GM12878 (cell line): ENCODE data around the gene MCM5. TPM values are rescaled to one million over a fixed set of nuclear protein-coding genes. Genes with fewer than 3 reads are reported as not detected.
A peak's percentile ranks its signal among the peaks of the same experiment; 100 is the strongest.

Source experiments
- ATAC-seq: fragments of 200-7000 bp; cut with Tn5 transposase; 3 replicates; pipeline ENCODE4 v1.9.1; 2020; ENCODE audit warnings: mild to moderate bottlenecking, moderate library complexity
- BruUV-seq: library from RNA; stranded (reverse); fragments of 400-500 nt; replicated peaks from 2 replicates; lab custom pipeline; 2021; lab: Mats Ljungman, UMichigan
- CTCF ChIA-PET: fragments of 300-600 bp; sonication (Branson Sonifier 250); formaldehyde crosslinking; extraction: SDS; loops from one replicate; lab custom pipeline; 2021; ENCODE audit warnings: inconsistent platforms; lab: Yijun Ruan, JAX
- POLR2A ChIA-PET: fragments of 350-600 bp; formaldehyde crosslinking; extraction: SDS; loops from one replicate; lab custom pipeline; 2021; ENCODE audit warnings: inconsistent platforms; lab: Charles Lee
- RAD21 ChIA-PET: fragments of 300-600 bp; sonication (Branson Sonifier 250); formaldehyde crosslinking; loops from one replicate; lab custom pipeline; 2023; ENCODE audit warnings: antibody characterized with exemption; ENCODE audit not compliant: unreplicated experiment; lab: Charles Lee
- SMC1A ChIA-PET: fragments of 300-600 bp; sonication (Branson Sonifier 250); formaldehyde crosslinking; loops from one replicate; lab custom pipeline; 2023; ENCODE audit not compliant: unreplicated experiment, uncharacterized antibody; lab: Charles Lee
- DNase-seq: peaks from one replicate; pipeline ENCODE4 v3.0.0-alpha.2; 2011; ENCODE audit warnings: low read depth, low spot score
- FAIRE-seq: peaks from 3 replicates; lab custom pipeline; 2011; peaks lifted over from hg19 to GRCh38; lab: Jason Lieb, UNC
- H2AFZ ChIP-seq: 2 replicates; pipeline ENCODE4 v1.6.0; 2011; ENCODE audit warnings: low read depth, low read length, control low read depth; ENCODE audit not compliant: control insufficient read depth
- H3K27ac ChIP-seq: 2 replicates; pipeline ENCODE4 v1.5.1; 2011; ENCODE audit warnings: control low read depth; ENCODE audit not compliant: control insufficient read depth, insufficient read depth
- H3K27me3 ChIP-seq, 2 experiments: replicated peaks in 1 of 2; 2 replicates each; pipeline versions ENCODE4 v1.6.0 to v1.6.1; 2011; ENCODE audit warnings: low read length in 1 of 2; ENCODE audit not compliant: control insufficient read depth in 2 of 2, insufficient read depth in 2 of 2
- H3K36me3 ChIP-seq, 2 experiments: 2 replicates each; pipeline ENCODE4 v1.5.1; 2011; ENCODE audit warnings: low read length in 1 of 2; ENCODE audit not compliant: control insufficient read depth in 2 of 2, insufficient read depth in 2 of 2
- H3K4me1 ChIP-seq: 2 replicates; pipeline ENCODE4 v1.6.1; 2011; ENCODE audit warnings: mild to moderate bottlenecking, low read length, moderate library complexity, mixed read lengths; ENCODE audit not compliant: control insufficient read depth, insufficient read depth
- H3K4me2 ChIP-seq: 2 replicates; pipeline ENCODE4 v1.6.0; 2011; ENCODE audit warnings: control low read depth; ENCODE audit not compliant: control insufficient read depth, insufficient read depth
- H3K4me3 ChIP-seq: fragments of 200-600 bp; sonication (generic); 2 replicates; pipeline ENCODE4 v1.5.1; 2016
- H3K79me2 ChIP-seq: 2 replicates; pipeline ENCODE4 v1.6.0; 2011; ENCODE audit warnings: low read length; ENCODE audit not compliant: control insufficient read depth, insufficient read depth
- H3K9ac ChIP-seq: 2 replicates; pipeline ENCODE4 v1.8.0; 2011; ENCODE audit warnings: low read length, control low read depth, mixed read lengths; ENCODE audit not compliant: control insufficient read depth, insufficient read depth
- H3K9me3 ChIP-seq: replicated peaks from 3 replicates; pipeline ENCODE4 v1.5.1; 2011; ENCODE audit warnings: mild to moderate bottlenecking, low read length; ENCODE audit not compliant: control insufficient read depth, insufficient read depth
- H4K20me1 ChIP-seq: 2 replicates; pipeline ENCODE4 v1.6.0; 2011; ENCODE audit not compliant: control insufficient read depth, insufficient read depth
- ASH2L ChIP-seq: fragments of 300-600, 200-600 bp; sonication (generic); IDR thresholded peaks from 2 replicates; pipeline ENCODE4 v1.6.1; 2017; ENCODE audit warnings: low read depth, mild to moderate bottlenecking, borderline replicate concordance
- EED ChIP-seq: sonication (generic); IDR thresholded peaks from 2 replicates; pipeline ENCODE4 v1.6.1; 2016; ENCODE audit warnings: antibody characterized with exemption, low read depth
- NBN ChIP-seq: fragments of 450-650 bp; IDR thresholded peaks from 2 replicates; pipeline ENCODE4 v1.6.1; 2016
- WGBS: methylation state at CpG from one replicate; pipeline ENCODE4 v1.1.6; 2016; ENCODE audit warnings: low lambda C conversion rate; ENCODE audit not compliant: insufficient replicate concordance, insufficient coverage; ENCODE audit errors: missing lambda C conversion rate; 5-methylcytosine and 5-hydroxymethylcytosine counted together
- in situ Hi-C: fragments of 300-500 bp; cut with MboI; formaldehyde crosslinking; loops from 9 replicates; pipeline ENCODE4 v1.14.3; 2018; ENCODE audit warnings: mixed read lengths
- intact Hi-C: fragments of 100-400 bp; cut with micrococcal nuclease; formaldehyde crosslinking; loops from one replicate; pipeline ENCODE4 v1.14.2; 2022; ENCODE audit not compliant: unreplicated experiment
- polyA plus RNA-seq, 11 experiments: library from polyadenylated mRNA; depleted of rRNA in 4 of 11; unstranded in 6 of 11; stranded (reverse) in 5 of 11; fragments of >200 nt; fragmentation: Nextera tagmentation in 4 of 11; fragmentation: Illumina TruSeq in 1 of 11; extraction: Ambion mirVana in 4 of 11; extraction: Trizol in 1 of 11; gene quantifications; 1 replicate in 1 of 11; 2 replicates in 10 of 11; pipeline versions ENCODE4 v1.2.1 to v1.2.3, GENCODE V29; 2011 to 2016; ENCODE audit warnings: inconsistent platforms in 2 of 11, missing spikeins in 2 of 11, low read depth in 1 of 11
- total RNA-seq, 4 experiments: library from RNA; depleted of rRNA in 3 of 4; stranded (reverse); fragments of >200 nt in 3 of 4; fragmentation: Illumina TruSeq in 1 of 4; extraction: Trizol in 1 of 4; gene quantifications; 2 replicates each; pipeline versions ENCODE4 v1.2.1 to v1.2.3, GENCODE V29; 2013 to 2021
- TF ChIP-seq, protein P1 (sequence below): IDR thresholded peaks from 2 replicates; pipeline ENCODE4 v1.6.1; 2011; ENCODE audit warnings: borderline replicate concordance, low read depth, mild to moderate bottlenecking, moderate library complexity, low read length; ENCODE audit not compliant: insufficient read depth, poor library complexity, severe bottlenecking

The MCM5 gene
- total and polyA plus RNA-seq, 10 of the 15 experiments (the other 5 are each of a cell fraction or from before 2014, with no cell fraction given), result 14.1 to 360 (median 164) TPM

DNA sequence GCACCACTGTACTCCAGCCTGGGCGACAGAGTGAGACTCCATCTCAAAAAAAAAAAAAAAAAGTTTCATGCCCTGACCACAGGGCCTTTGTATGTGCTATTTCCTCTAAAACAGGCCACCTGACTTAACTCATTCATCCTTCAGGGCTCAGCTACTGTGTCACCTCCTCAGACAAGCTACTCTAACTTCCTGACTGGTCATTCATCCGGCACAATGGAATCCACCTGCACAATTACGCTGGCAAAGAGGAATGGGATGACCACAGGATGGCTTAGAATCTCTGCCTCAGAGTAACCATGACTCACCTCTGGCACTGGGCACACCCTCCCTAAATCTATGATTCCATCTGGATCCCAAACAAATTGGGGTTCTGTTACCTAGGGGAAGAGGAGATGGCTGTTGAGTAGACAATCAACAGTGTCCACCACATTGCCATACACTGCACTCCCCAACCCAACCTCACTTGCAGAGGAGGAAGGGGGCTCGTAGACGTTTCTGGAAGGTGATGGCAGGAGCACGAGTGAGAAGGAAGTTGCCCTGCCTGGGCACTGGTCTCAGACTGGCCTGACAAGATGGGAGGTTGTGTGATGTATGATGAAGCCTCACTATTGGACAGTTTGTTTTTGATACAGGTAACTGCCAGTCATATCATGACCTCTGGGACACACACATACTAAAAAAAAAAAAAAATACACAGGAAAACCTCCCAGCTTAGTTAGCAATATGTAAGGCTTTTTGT, 41.9 kb upstream of the MCM5 start:
- CTCF ChIA-PET, result interaction anchor here (1.3 to 2.0 kb wide), 3 partner anchors 18 to 225 kb away, joined by 3 to 10 read pairs (median 3); no protein-coding TSS in a partner anchor
- RAD21 ChIA-PET, result interaction anchor here (0.7 to 1.1 kb wide), 2 partner anchors 19 to 273 kb away, joined by 3 read pairs; no protein-coding TSS in a partner anchor
- ATAC-seq (peak; percentile 17), DNase-seq (no peak), FAIRE-seq (no peak)
- POLR2A ChIA-PET, result no interaction called here
- H3K9ac ChIP-seq, result no peak overlapping the region
- SMC1A ChIA-PET, result interaction anchor here (1.2 to 4.6 kb wide), 3 partner anchors 23 to 72 kb away, joined by 4 to 28 read pairs (median 4); partner anchors contain the start of gene HMOX1
- intact Hi-C loops (no loop called here), in situ Hi-C loops (loop anchor here (10.0 kb wide), 2 partner anchors 567 to 767 kb away; no protein-coding TSS in a partner anchor)
- H3K4me3 ChIP-seq, result no peak overlapping the region
- BruUV-seq, result no TSS peak
- no peak overlapping the region for H2AFZ ChIP-seq
- peaks cover 23% of the 10 kb centered on the region for H3K4me1 ChIP-seq
- no peak overlapping the region for H3K4me2 ChIP-seq
- H3K27me3 ChIP-seq, result no peaks in the 10 kb centered on the region
- no peaks in the 10 kb centered on the region for H3K36me3 ChIP-seq
- no peaks in the 10 kb centered on the region for H4K20me1 ChIP-seq
- 53% methylated on average over 5 of the region's 6 CpGs for WGBS
- H3K79me2 ChIP-seq, result no peaks in the 10 kb centered on the region
- H3K9me3 ChIP-seq, result no peaks in the 10 kb centered on the region; the same call in 2 of the 3 replicates
- H3K27ac ChIP-seq, result no peak overlapping the region
- TF ChIP-seq NBN (0 out of 2 replicates have a peak, but pooled peaks have one; percentile 27), ASH2L (no peak)

DNA sequence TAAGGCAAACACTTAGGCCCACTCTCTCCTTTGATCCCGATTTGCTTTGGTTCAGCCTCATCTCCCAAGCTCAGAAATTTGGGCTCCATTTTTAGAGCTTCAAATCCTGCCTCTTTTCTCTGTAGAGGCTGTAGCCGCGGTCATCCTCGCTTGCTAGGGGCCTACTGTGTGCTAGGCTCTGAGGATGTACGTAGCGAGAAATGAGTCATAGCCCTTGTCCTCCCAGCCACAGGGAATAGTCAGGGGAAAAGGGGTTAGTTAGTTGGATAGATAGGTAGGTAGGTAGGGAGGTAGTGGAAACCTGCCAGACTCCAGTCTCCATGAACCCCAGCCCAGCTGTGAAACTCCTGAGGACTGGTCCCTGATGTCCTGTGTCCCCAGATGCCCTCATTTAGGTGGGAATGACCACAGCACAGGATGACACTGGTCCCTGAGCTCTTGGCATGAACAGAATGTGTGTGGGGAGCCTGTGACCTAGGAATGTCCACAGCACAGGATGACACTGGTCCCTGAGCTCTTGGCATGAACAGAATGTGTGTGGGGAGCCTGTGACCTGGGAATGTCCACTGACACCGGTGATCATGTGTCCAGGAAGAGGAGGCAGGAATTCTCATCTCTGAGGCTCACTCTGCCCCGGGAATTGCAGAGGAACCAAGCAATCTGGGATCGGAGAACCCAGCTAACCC, 40.4 kb upstream of the MCM5 start:
- intact Hi-C loops, result no loop called here

More for the DNA sequence above, 40.4 kb upstream of the MCM5 start:
- ChIA-PET CTCF (interaction anchor here (0.7 to 2.1 kb wide), 3 partner anchors 8 to 51 kb away, joined by 3 to 9 read pairs (median 5); no protein-coding TSS in a partner anchor), POLR2A (no interaction called here), SMC1A (interaction anchor here (0.6 to 4.6 kb wide), 7 partner anchors 9 to 71 kb away, joined by 3 to 28 read pairs (median 3); no protein-coding TSS in a partner anchor)
- H3K79me2 ChIP-seq, result no peaks in the 10 kb centered on the region
- no peaks in the 10 kb centered on the region for H3K27me3 ChIP-seq
- no peaks in the 10 kb centered on the region for H4K20me1 ChIP-seq
- H3K27ac ChIP-seq, result no peak overlapping the region
- H3K4me2 ChIP-seq, result no peak overlapping the region
- no peaks in the 10 kb centered on the region; the same call in 2 of the 3 replicates for H3K9me3 ChIP-seq
- H3K4me3 ChIP-seq, result no peak overlapping the region
- DNase-seq (no peak), ATAC-seq (no peak; the same call in 2 of the 3 replicates), FAIRE-seq (no peak)
- 58% methylated on average over 9 of the region's 9 CpGs for WGBS
- no peak overlapping the region for H3K9ac ChIP-seq
- in situ Hi-C loops, result loop anchor here (10.0 kb wide), 2 partner anchors 565 to 765 kb away; no protein-coding TSS in a partner anchor
- H3K36me3 ChIP-seq, result no peaks in the 10 kb centered on the region
- peaks cover 13% of the 10 kb centered on the region for H3K4me1 ChIP-seq
- TF ChIP-seq, protein P1, sequence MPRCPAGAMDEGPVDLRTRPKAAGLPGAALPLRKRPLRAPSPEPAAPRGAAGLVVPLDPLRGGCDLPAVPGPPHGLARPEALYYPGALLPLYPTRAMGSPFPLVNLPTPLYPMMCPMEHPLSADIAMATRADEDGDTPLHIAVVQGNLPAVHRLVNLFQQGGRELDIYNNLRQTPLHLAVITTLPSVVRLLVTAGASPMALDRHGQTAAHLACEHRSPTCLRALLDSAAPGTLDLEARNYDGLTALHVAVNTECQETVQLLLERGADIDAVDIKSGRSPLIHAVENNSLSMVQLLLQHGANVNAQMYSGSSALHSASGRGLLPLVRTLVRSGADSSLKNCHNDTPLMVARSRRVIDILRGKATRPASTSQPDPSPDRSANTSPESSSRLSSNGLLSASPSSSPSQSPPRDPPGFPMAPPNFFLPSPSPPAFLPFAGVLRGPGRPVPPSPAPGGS, result peak; percentile 65
- no peak for TF ChIP-seq EED
- TF ChIP-seq, all 136 proteins: peak for 1
- BruUV-seq, result no TSS peak
- RAD21 ChIA-PET, result interaction anchor here (1.7 to 2.4 kb wide), 2 partner anchors 8 to 51 kb away, joined by 8 to 11 read pairs; no protein-coding TSS in a partner anchor
- H2AFZ ChIP-seq, result no peak overlapping the region
